ENCODE measurements around the gene PDHX.

GRCh38 chr11:34976496-34977088 lies 60.2 kb downstream of the PDHX start:
- TF ChIP-seq POLR2AphosphoS5 (IDR thresholded peaks at IDR 0.05) (no peak), CTCF (IDR thresholded peaks at IDR 0.05) (no peak), POLR2A (IDR thresholded peaks at IDR 0.05) (no peak), EP300 (IDR thresholded peaks at IDR 0.05) (no peak)

All from upper lobe of left lung (tissue), 4 donors.